K562 (cell line): Measurements from ENCODE around the gene MVP.

Experiments used
- COPS2 ChIP-seq: fragments of 450-650 bp; conservative IDR thresholded peaks from 2 replicates; pipeline ENCODE4 v1.6.1; 2016; ENCODE audit warnings: mild to moderate bottlenecking, moderate library complexity
- CTCF ChIP-seq, 3 experiments: IDR thresholded peaks in 2 of 3; conservative IDR thresholded peaks in 1 of 3; 2 replicates each; pipeline ENCODE4 v1.5.1; 2011 to 2012; ENCODE audit warnings: low read length in 3 of 3, mild to moderate bottlenecking in 3 of 3, control low read depth in 2 of 3, improper control_type of control experiment in 1 of 3, inconsistent platforms in 1 of 3, low read depth in 1 of 3, mixed read lengths in 1 of 3, moderate library complexity in 1 of 3; ENCODE audit not compliant: insufficient read depth in 2 of 3
- HIVEP1 ChIP-seq: fragments of 250-450 bp; sonication (Bioruptor Pico); IDR thresholded peaks from 2 replicates; pipeline ENCODE4 v1.4.0; 2020; ENCODE audit warnings: mild to moderate bottlenecking
- JUND ChIP-seq, 2 experiments: IDR thresholded peaks; 2 replicates in 1 of 2; 3 replicates in 1 of 2; pipeline ENCODE4 v1.6.1; 2011; ENCODE audit warnings: borderline replicate concordance in 2 of 2, low read depth in 2 of 2, low read length in 2 of 2, improper control_type of control experiment in 1 of 2, missing biosample characterization in 1 of 2, missing genetic modification characterization in 1 of 2, missing genetic modification reagents in 1 of 2
- KDM1A ChIP-seq, 2 experiments: fragments of 450-650 bp; IDR thresholded peaks; 2 replicates each; pipeline ENCODE4 v1.6.1; 2016; ENCODE audit warnings: mild to moderate bottlenecking in 2 of 2
- MAFF ChIP-seq: IDR thresholded peaks from 2 replicates; pipeline ENCODE4 v1.6.1; 2012; ENCODE audit warnings: low read length, improper control_type of control experiment
- MCM5 ChIP-seq: fragments of 450-650 bp; IDR thresholded peaks from 2 replicates; pipeline ENCODE4 v1.6.1; 2016; ENCODE audit warnings: low read depth
- MYC ChIP-seq, 2 experiments: fragments of 250-450 bp in 1 of 2; sonication (Bioruptor Pico) in 1 of 2; IDR thresholded peaks; 2 replicates each; pipeline versions ENCODE4 v1.5.1 to v1.6.1; 2012 to 2021; ENCODE audit warnings: low read depth in 2 of 2, borderline replicate concordance in 1 of 2, improper control_type of control experiment in 1 of 2, low read length in 1 of 2, mild to moderate bottlenecking in 1 of 2, moderate library complexity in 1 of 2
- NKRF ChIP-seq: fragments of 450-650 bp; IDR thresholded peaks from 2 replicates; pipeline ENCODE4 v1.6.1; 2016; ENCODE audit warnings: borderline replicate concordance
- RAD21 ChIP-seq, 2 experiments: fragments of 250-450 bp in 1 of 2; fragments of 450-650 bp in 1 of 2; sonication (Bioruptor Pico) in 1 of 2; formaldehyde crosslinking in 1 of 2; IDR thresholded peaks in 1 of 2; conservative IDR thresholded peaks in 1 of 2; 2 replicates each; pipeline versions ENCODE4 v1.4.0 to v1.8.0; 2020 to 2022; ENCODE audit warnings: mild to moderate bottlenecking in 2 of 2, moderate library complexity in 1 of 2
- USF1 ChIP-seq: sonication (generic); formaldehyde crosslinking; IDR thresholded peaks from 2 replicates; pipeline ENCODE4 v1.9.0; 2022; ENCODE audit warnings: mild to moderate bottlenecking, missing genetic modification reagents
- ZC3H4 ChIP-seq: sonication (generic); formaldehyde crosslinking; IDR thresholded peaks from 2 replicates; pipeline ENCODE4 v1.9.0; 2021; ENCODE audit warnings: missing genetic modification reagents, borderline replicate concordance
- ZKSCAN8 ChIP-seq: fragments of 200-800 bp; sonication (Bioruptor generic); IDR thresholded peaks from 2 replicates; pipeline ENCODE4 v1.6.1; 2016; ENCODE audit warnings: missing genetic modification characterization, missing compliant biosample characterization

- TF ChIP-seq KDM1A (IDR thresholded peaks at IDR 0.05), result no peak
- no peak for TF ChIP-seq MCM5
- no peak for TF ChIP-seq JUND (IDR thresholded peaks at IDR 0.05; ENCODE audit: borderline replicate concordance, low read depth, low read length)
- TF ChIP-seq JUND (tag; IDR thresholded peaks at IDR 0.05; ENCODE audit: borderline replicate concordance, low read depth, low read length), result no peak; the same call in 2 of the 3 replicates
- peak; percentile 37; the same call in 1 of the 2 replicates for TF ChIP-seq MYC (IDR thresholded peaks at IDR 0.05; ENCODE audit: low read depth, low read length)
- TF ChIP-seq MYC (CRISPR knock-in tag; IDR thresholded peaks at IDR 0.05; ENCODE audit: borderline replicate concordance, low read depth), result no peak
- TF ChIP-seq CTCF (IDR thresholded peaks at IDR 0.05 in 2 of 3, conservative IDR thresholded peaks at IDR 0.05 in 1 of 3; ENCODE audit: insufficient read depth in 2 of 3, low read depth in 1 of 3, low read length in 3 of 3), result peak; percentile 80 to 91 (median 88)
- TF ChIP-seq ZKSCAN8 (CRISPR knock-in tag), result no peak
- peak in 1 of 2 experiments; percentile 49; a peak in 2 of 4 replicates for TF ChIP-seq RAD21 (CRISPR knock-in tag; conservative IDR thresholded peaks at IDR 0.05 in 1 of 2, IDR thresholded peaks at IDR 0.05 in 1 of 2)
- no peak for TF ChIP-seq MAFF
- no peak for TF ChIP-seq NKRF
- TF ChIP-seq HIVEP1 (CRISPR knock-in tag), result no peak
- TF ChIP-seq ZC3H4 (CRISPR knock-in tag), result no peak
- no peak for TF ChIP-seq USF1 (CRISPR knock-in tag)
- no peak for TF ChIP-seq COPS2
Observed at GRCh38 chr16:29784901-29785500, 35.3 kb upstream of the MVP start.
